Neutrophil (primary cell): ENCODE results near the gene KAT6B.

Experiments used
- H3K27ac ChIP-seq: fragments of 200-600 bp; sonication (generic); 2 replicates; pipeline ENCODE4 v1.5.1; 2016; ENCODE audit warnings: mild to moderate bottlenecking, moderate library complexity
- H3K27me3 ChIP-seq: fragments of 200-600 bp; sonication (generic); 2 replicates; pipeline ENCODE4 v1.6.0; 2016; ENCODE audit warnings: mild to moderate bottlenecking
- H3K36me3 ChIP-seq: fragments of 200-600 bp; sonication (generic); 2 replicates; pipeline ENCODE4 v1.5.1; 2017
- H3K4me1 ChIP-seq, 2 experiments: fragments of 200-600 bp in 1 of 2; sonication (generic) in 1 of 2; 1 replicate in 1 of 2; 2 replicates in 1 of 2; pipeline versions ENCODE4 v1.5.1 to v1.6.1; 2013 to 2016; ENCODE audit warnings: low read depth in 1 of 2, low read length in 1 of 2, mild to moderate bottlenecking in 1 of 2, moderate library complexity in 1 of 2; ENCODE audit not compliant: control insufficient read depth in 1 of 2, insufficient read depth in 1 of 2
- H3K4me3 ChIP-seq, 2 experiments: fragments of 200-600 bp in 1 of 2; sonication (generic) in 1 of 2; 1 replicate in 1 of 2; 2 replicates in 1 of 2; pipeline ENCODE4 v1.5.1; 2013 to 2016; ENCODE audit warnings: low read depth in 1 of 2, low read length in 1 of 2, mild to moderate bottlenecking in 1 of 2, moderate library complexity in 1 of 2
- H3K9me3 ChIP-seq: fragments of 200-600 bp; sonication (generic); 2 replicates; pipeline ENCODE4 v1.5.1; 2016
- CTCF ChIP-seq: fragments of 200-600 bp; sonication (generic); IDR thresholded peaks from 2 replicates; pipeline ENCODE4 v1.5.1; 2016; ENCODE audit warnings: antibody characterized with exemption

The KAT6B gene

GRCh38 chr10:75019370-75019769 lies 193.0 kb downstream of the KAT6B start:
- H3K4me1 ChIP-seq, result peaks cover 0 to 5% of the 10 kb centered on the region in 2 experiments
- H3K36me3 ChIP-seq, result peaks cover 18% of the 10 kb centered on the region
- no peaks in the 10 kb centered on the region for H3K9me3 ChIP-seq
- H3K27ac ChIP-seq, result no peak overlapping the region
- no peak overlapping the region for H3K4me3 ChIP-seq
- TF ChIP-seq CTCF, result no peak
- H3K27me3 ChIP-seq, result no peaks in the 10 kb centered on the region

GRCh38 chr10:75020168-75020567 lies 193.8 kb downstream of the KAT6B start:
- H3K4me3 ChIP-seq, result no peak overlapping the region
- H3K4me1 ChIP-seq, result peaks cover 0 to 5% of the 10 kb centered on the region in 2 experiments
- no peak for TF ChIP-seq CTCF
- H3K9me3 ChIP-seq, result no peaks in the 10 kb centered on the region
- H3K27ac ChIP-seq, result no peak overlapping the region
- H3K36me3 ChIP-seq, result peaks cover 26% of the 10 kb centered on the region
- H3K27me3 ChIP-seq, result no peaks in the 10 kb centered on the region

GRCh38 chr10:75021379-75022249 lies 195.2 kb downstream of the KAT6B start:
- Histone ChIP-seq H3K27me3 (no peaks in the 10 kb centered on the region), H3K27ac (no peak overlapping the region), H3K4me1 (no peaks in the 10 kb centered on the region), H3K4me3 (no peak overlapping the region), H3K36me3 (peaks cover 31% of the 10 kb centered on the region), H3K9me3 (no peaks in the 10 kb centered on the region)
- TF ChIP-seq CTCF, result no peak

GRCh38 chr10:75023074-75023473 lies 196.7 kb downstream of the KAT6B start:
- no peak for TF ChIP-seq CTCF
- H3K4me3 ChIP-seq, result no peak overlapping the region
- H3K9me3 ChIP-seq, result no peaks in the 10 kb centered on the region
- no peaks in the 10 kb centered on the region for H3K27me3 ChIP-seq
- H3K36me3 ChIP-seq, result peaks cover 31% of the 10 kb centered on the region
- H3K27ac ChIP-seq, result no peak overlapping the region
- no peaks in the 10 kb centered on the region for H3K4me1 ChIP-seq

- no peak for TF ChIP-seq CTCF
- no peaks in the 10 kb centered on the region for H3K4me1 ChIP-seq
- no peaks in the 10 kb centered on the region for H3K27me3 ChIP-seq
- no peak overlapping the region for H3K4me3 ChIP-seq
- peaks cover 35% of the 10 kb centered on the region for H3K36me3 ChIP-seq
- H3K27ac ChIP-seq, result no peak overlapping the region
- H3K9me3 ChIP-seq, result no peaks in the 10 kb centered on the region
These were observed 198.6 kb downstream of the KAT6B start for GRCh38 chr10:75024971-75025523.
